Measurements from ENCODE around the gene CSDE1. TPM values are rescaled to one million over a fixed set of nuclear protein-coding genes. Genes with fewer than 3 reads are reported as not detected.

CSDE1 gene
- total RNA-seq, 1 experiment from 2014 or later, result 812 TPM

DNA sequence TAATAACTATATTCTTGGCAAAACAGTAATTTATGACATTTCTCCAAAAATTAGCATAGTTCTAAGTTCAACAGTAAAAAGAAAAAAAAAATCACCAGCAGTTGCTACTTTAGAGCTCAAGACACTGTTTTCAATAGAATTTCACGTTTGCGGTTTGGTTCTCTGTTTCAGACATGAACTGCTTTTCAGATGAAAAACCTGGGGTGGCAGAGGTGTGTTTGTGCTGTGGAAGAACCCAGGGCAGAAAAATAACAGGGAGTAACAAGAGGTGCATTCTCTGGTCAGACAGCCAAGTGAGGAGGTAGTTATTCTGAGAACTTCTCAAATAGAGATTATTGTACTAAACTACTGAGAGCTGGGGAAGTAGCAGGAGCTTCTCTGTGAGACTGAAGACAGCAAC lies 50.2 kb downstream of the CSDE1 start:
- BruUV-seq (replicated peaks), result no TSS peak
- TF ChIP-seq CTCF (conservative IDR thresholded peaks at IDR 0.05; ENCODE audit: low read depth, low read length) (no peak), EZH2 (IDR thresholded peaks at IDR 0.05; ENCODE audit: borderline replicate concordance, low read depth, low read length, poor library complexity, severe bottlenecking) (no peak)
- H3K9me3 ChIP-seq (ENCODE audit: low read depth, low read length, poor library complexity, severe bottlenecking), result no peaks in the 10 kb centered on the region
- H3K27me3 ChIP-seq (replicated peaks; ENCODE audit: insufficient read depth, low read depth, low read length, poor library complexity), result no peaks in the 10 kb centered on the region
- peaks cover 47% of the 10 kb centered on the region for H3K36me3 ChIP-seq (ENCODE audit: insufficient read depth, low read length, poor library complexity, severe bottlenecking)
- intact Hi-C loops (cut with micrococcal nuclease; ENCODE audit: unreplicated experiment), result no loop called here
- CTCF ChIA-PET, result no interaction called here
- no peaks in the 10 kb centered on the region for H3K4me1 ChIP-seq (ENCODE audit: insufficient read depth, low read length, poor library complexity, severe bottlenecking)
- POLR2A ChIA-PET (ENCODE audit: low non-redundant PET), result interaction anchor here (0.6 kb wide), 1 partner anchor 15 kb away, joined by 10 read pairs; no protein-coding TSS in a partner anchor
- H3K27ac ChIP-seq (ENCODE audit: low read depth, low read length, poor library complexity, severe bottlenecking), result no peak overlapping the region
- no peak for DNase-seq (ENCODE audit: low spot score)
- no peak overlapping the region for H3K4me3 ChIP-seq (ENCODE audit: low read depth, low read length, poor library complexity, severe bottlenecking)

GRCh38 chr1:114703242-114703641 lies 54.5 kb downstream of the CSDE1 start:
- Histone ChIP-seq H3K27me3 (replicated peaks; ENCODE audit: insufficient read depth, low read depth, low read length, poor library complexity) (no peaks in the 10 kb centered on the region), H3K36me3 (ENCODE audit: insufficient read depth, low read length, poor library complexity, severe bottlenecking) (peaks cover 22% of the 10 kb centered on the region), H3K9me3 (ENCODE audit: low read depth, low read length, poor library complexity, severe bottlenecking) (no peaks in the 10 kb centered on the region), H3K4me3 (ENCODE audit: low read depth, low read length, poor library complexity, severe bottlenecking) (no peak overlapping the region), H3K4me1 (ENCODE audit: insufficient read depth, low read length, poor library complexity, severe bottlenecking) (no peaks in the 10 kb centered on the region), H3K27ac (ENCODE audit: low read depth, low read length, poor library complexity, severe bottlenecking) (no peak overlapping the region)
- DNase-seq (ENCODE audit: low spot score), result no peak
- intact Hi-C loops (cut with micrococcal nuclease; ENCODE audit: unreplicated experiment), result no loop called here
- CTCF ChIA-PET, result no interaction called here
- no TSS peak for BruUV-seq (replicated peaks)
- POLR2A ChIA-PET (ENCODE audit: low non-redundant PET), result no interaction called here
- TF ChIP-seq CTCF (conservative IDR thresholded peaks at IDR 0.05; ENCODE audit: low read depth, low read length), result no peak
- no peak for TF ChIP-seq EZH2 (IDR thresholded peaks at IDR 0.05; ENCODE audit: borderline replicate concordance, low read depth, low read length, poor library complexity, severe bottlenecking)

DNA sequence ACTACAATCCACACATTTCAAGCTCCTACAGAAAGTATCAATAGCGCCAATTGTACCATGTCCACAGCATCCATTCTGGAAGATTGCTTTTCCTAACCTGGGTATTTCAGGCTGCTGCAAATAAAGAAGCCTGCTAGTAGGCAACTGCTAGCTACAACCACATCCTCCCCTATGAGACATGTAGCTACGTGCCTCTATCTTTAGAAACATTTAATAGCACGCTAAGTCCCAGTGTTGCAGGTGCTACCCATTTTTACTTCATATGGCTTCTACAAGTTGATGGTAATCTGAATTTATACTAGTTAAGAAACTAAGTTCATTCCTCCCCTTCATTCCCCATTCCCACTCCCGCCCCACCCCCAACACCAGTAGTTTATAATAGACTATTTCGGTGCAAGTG lies 55.0 kb downstream of the CSDE1 start:
- BruUV-seq (replicated peaks), result no TSS peak
- CTCF ChIA-PET, result no interaction called here
- TF ChIP-seq EZH2 (IDR thresholded peaks at IDR 0.05; ENCODE audit: borderline replicate concordance, low read depth, low read length, poor library complexity, severe bottlenecking), result no peak
- no peak for TF ChIP-seq CTCF (conservative IDR thresholded peaks at IDR 0.05; ENCODE audit: low read depth, low read length)

More for the DNA sequence above, 55.0 kb downstream of the CSDE1 start:
- Histone ChIP-seq H3K4me3 (ENCODE audit: low read depth, low read length, poor library complexity, severe bottlenecking) (no peak overlapping the region), H3K27me3 (replicated peaks; ENCODE audit: insufficient read depth, low read depth, low read length, poor library complexity) (no peaks in the 10 kb centered on the region), H3K36me3 (ENCODE audit: insufficient read depth, low read length, poor library complexity, severe bottlenecking) (peaks cover 17% of the 10 kb centered on the region), H3K9me3 (ENCODE audit: low read depth, low read length, poor library complexity, severe bottlenecking) (no peaks in the 10 kb centered on the region), H3K4me1 (ENCODE audit: insufficient read depth, low read length, poor library complexity, severe bottlenecking) (no peaks in the 10 kb centered on the region), H3K27ac (ENCODE audit: low read depth, low read length, poor library complexity, severe bottlenecking) (no peak overlapping the region)
- no peak for DNase-seq (ENCODE audit: low spot score)
- POLR2A ChIA-PET (ENCODE audit: low non-redundant PET), result no interaction called here
- intact Hi-C loops (cut with micrococcal nuclease; ENCODE audit: unreplicated experiment), result no loop called here

Data from A673 (cell line).